ENCODE measurements around the gene MLXIPL.
"Not testable (repeated sequence)": the region's sequence is repeated elsewhere in the genome, so short reads cannot be mapped to it uniquely, and the experiment has no call there.

The MLXIPL gene, protein sequence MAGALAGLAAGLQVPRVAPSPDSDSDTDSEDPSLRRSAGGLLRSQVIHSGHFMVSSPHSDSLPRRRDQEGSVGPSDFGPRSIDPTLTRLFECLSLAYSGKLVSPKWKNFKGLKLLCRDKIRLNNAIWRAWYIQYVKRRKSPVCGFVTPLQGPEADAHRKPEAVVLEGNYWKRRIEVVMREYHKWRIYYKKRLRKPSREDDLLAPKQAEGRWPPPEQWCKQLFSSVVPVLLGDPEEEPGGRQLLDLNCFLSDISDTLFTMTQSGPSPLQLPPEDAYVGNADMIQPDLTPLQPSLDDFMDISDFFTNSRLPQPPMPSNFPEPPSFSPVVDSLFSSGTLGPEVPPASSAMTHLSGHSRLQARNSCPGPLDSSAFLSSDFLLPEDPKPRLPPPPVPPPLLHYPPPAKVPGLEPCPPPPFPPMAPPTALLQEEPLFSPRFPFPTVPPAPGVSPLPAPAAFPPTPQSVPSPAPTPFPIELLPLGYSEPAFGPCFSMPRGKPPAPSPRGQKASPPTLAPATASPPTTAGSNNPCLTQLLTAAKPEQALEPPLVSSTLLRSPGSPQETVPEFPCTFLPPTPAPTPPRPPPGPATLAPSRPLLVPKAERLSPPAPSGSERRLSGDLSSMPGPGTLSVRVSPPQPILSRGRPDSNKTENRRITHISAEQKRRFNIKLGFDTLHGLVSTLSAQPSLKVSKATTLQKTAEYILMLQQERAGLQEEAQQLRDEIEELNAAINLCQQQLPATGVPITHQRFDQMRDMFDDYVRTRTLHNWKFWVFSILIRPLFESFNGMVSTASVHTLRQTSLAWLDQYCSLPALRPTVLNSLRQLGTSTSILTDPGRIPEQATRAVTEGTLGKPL

DNA sequence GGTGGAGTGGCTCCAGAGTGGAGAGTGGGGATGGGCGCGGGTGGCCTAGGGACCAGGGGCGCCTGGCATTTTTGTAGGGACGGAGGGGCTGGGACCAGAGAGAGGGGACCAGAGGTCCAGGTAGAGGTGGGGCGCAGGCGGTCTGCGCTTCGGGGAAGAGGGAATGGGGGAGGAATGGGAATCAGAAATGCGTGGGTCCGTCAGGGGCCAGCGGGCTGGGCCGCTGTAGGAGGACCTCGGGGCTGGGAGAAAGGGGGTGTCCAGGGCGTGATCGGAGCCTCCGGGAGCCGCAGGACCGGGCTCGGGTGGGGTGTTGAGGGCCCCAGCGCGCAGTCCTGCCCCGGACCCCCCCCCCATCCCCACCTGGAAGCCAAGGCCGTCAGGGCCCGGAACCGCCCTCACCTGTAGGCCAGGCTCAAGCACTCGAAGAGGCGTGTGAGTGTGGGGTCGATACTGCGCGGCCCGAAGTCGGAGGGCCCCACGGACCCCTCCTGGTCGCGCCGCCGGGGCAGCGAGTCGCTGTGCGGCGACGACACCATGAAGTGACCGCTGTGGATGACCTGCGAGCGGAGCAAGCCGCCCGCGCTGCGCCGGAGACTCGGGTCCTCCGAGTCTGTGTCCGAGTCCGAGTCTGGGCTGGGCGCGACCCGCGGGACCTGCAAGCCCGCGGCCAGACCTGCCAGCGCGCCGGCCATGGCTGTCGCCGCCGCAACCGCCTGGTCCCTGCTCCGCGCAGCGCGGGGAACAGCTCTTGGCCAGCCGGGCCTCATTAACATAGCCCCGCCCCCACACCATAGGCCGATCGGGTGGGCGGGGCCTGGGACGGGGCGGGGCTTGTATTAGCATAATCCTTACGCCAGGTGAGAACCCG is at the start of gene MLXIPL:
MLXIPL (minus strand) TSS at position 725 of the 871 bp plus-strand sequence; CDS start at position 695, 30 bp downstream.
- DNase-seq: peak; percentile 94

DNA sequence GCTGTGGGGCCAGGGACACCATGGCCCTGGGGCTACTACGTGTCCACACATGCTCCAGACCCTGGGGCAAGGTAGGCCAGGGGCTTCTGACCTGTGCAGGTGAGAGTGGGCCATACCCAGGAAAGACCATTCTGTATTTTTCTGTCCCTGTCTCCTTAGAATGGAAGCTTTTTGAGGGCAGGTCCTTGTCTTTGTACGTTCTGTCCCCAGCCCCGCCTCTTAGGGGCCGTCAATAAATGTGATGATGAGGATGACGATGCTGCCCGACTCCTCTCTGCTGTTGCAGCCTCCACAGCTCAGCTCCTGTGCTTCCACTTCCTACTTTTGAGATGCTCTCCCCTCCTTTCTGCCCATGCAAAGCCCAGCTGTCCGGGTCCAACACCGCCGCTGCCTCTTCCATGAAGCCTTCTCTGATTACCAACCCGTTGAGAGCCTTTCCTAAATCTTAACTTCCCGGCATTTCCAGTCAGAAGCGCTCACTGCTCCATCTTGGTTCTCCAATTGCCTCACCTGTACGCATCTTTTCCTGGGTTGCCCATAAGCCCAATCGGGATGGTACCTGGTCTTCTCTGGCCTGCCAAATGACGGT is 47.6 kb upstream of the MLXIPL start:
- no peak for DNase-seq

DNA sequence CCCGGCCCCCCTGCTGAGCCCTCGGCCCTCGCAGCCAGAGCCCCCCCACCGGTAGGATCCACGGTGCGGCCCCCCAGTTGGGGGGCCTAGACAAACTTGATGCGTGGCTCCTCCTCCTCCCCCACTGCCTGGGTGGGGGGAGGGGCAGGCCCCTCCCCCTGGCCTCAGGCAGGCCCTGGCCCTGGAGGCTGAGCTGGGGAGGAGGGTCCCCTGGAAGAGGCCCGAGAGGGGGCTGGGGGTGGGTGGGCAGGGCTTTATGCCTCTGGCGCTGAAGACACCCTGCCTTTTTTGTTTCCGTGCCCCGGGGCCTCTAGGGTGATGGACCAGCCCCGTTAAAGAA is 47.0 kb upstream of the MLXIPL start:
- DNase-seq: no peak

- DNase-seq: no peak
Measured at GRCh38 chr7:73669858-73670385, 45.6 kb upstream of the MLXIPL start.

DNA sequence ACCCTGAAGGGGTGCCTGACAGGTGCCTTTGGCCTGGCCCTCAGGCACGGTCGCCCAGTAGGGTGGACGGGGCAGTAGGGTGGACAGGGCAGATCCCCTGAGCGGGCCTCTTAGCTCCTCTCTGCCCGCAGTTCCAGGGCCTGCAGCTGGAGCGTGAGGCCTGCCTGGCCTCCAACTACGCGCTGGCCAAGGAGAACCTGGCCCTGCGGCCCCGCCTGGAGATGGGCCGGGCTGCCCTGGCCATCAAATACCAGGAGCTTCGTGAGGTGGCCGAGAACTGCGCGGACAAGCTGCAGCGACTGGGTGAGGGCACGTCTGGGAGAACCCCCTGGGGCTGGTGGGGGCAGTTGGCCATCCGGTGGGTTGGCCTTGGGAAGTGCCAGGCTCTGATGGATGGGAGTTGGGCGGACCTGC is 45.0 kb upstream of the MLXIPL start:
- no peak for DNase-seq

GRCh38 chr7:73668886-73669230 is 44.5 kb upstream of the MLXIPL start:
- DNase-seq: no peak

GRCh38 chr7:73668103-73668885 is 44.0 kb upstream of the MLXIPL start:
- DNase-seq: no peak

DNA sequence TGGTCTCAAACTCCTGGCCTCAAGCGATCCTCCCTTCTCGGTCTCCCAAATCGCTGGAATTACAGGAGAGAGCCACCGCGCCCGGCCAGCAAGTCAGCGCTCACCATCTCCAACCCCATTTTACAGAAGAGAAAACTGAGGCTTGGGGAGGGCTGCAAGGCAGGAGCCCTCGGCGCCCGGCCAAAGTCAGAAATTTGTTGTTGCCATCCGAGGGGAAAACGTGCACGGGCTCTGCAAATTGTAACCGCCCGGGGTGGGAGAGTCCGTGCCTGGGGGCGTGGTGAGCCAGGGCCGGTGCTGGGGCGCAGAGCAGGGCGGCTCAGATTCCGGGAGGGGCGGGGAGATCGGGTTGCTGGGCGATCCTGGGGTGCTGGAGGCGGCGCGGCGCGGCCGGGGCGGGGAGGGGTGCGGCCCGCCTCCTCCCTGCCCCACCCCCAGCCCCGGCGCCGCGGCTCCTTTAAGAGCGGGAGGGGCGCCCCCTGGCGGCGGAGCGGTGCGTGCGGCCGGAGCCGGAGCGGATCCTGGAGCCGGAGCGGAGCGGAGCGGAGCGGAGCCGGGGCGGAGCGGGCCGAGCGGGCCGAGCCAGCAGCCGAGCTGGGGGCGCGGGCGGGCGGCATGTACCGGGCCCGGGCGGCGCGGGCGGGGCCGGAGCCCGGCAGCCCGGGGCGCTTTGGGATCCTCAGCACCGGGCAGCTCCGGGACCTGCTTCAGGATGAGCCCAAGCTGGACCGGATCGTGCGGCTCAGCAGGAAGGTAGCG is 43.2 kb upstream of the MLXIPL start, which contains the start of gene VPS37D:
VPS37D (plus strand) TSS at position 488 of the 759 bp plus-strand sequence; CDS start at position 616, 128 bp downstream.
- peak; percentile 96 for DNase-seq

- no peak for DNase-seq
Measured at GRCh38 chr7:73663033-73663432, 38.7 kb upstream of the MLXIPL start.

- not testable (repeated sequence) for DNase-seq
Measured at GRCh38 chr7:73660594-73660993, 36.3 kb upstream of the MLXIPL start.

DNA sequence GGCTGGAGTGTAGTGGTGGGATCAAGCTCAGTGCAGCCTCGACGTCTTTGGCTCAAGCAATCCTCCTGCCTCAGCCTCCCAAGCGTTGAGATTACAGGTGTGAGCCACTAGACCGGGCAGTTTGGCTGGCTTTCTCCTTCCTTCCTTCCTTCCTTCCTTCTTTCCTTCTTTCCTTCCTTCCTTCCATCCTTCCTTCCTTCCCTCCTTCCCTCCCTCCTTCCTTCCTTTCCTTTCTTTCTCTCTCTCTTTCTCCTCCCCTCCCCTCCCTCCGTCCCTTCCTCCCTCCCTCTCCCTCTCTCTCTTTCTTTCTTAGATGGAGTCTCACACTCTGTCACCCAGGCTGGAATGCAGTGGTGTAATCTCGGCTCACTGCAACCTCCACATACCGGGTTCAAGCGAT is 35.7 kb upstream of the MLXIPL start:
- no peak for DNase-seq

GRCh38 chr7:73655309-73655708 is 31.0 kb upstream of the MLXIPL start:
- not testable (repeated sequence) for DNase-seq

DNA sequence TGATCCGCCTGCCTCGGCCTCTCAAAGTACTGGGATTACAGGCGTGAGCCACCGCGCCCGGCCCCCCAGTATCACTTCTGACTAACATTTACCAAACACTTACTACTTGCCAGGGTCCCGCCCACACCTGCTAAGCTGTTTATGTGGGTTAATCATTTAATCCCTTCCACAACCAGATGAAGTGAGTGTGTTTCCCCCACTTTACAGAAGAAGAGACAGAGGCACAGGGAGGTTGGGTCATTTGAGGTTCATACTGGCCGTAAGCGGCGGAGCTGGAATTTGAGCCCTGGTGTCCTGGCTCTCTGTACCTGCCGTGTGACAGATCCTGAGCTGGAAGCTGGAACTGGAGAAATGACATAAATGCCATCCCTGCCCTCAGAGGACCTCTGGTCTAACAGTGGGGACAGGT is 28.2 kb upstream of the MLXIPL start:
- DNase-seq: no peak

DNA sequence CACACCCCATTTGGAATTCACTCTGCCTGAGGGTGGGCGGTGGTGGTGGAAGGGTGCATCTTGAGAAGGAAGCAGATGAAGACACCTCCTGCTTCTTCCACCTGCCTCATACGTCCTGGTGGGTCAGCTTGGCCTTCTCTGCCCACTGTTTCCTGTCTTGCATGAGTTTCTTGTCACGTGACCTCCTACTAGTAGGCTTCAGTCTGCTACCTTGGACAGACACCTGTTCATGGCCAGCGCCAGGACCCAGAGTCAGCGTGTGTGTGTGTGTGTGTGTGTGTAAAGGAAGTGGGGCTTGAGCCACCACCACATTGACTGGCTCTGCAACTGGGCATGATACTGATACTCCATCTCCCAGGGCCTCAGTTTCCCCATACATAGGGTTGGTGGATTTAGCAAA is 26.2 kb upstream of the MLXIPL start:
- no peak for DNase-seq

- DNase-seq: no peak
Measured at GRCh38 chr7:73649576-73649975, 25.3 kb upstream of the MLXIPL start.

- DNase-seq: no peak
Measured at GRCh38 chr7:73648593-73649332, 24.4 kb upstream of the MLXIPL start.

- DNase-seq: peak; percentile 42
Measured at GRCh38 chr7:73647725-73648592, 23.6 kb upstream of the MLXIPL start.

DNA sequence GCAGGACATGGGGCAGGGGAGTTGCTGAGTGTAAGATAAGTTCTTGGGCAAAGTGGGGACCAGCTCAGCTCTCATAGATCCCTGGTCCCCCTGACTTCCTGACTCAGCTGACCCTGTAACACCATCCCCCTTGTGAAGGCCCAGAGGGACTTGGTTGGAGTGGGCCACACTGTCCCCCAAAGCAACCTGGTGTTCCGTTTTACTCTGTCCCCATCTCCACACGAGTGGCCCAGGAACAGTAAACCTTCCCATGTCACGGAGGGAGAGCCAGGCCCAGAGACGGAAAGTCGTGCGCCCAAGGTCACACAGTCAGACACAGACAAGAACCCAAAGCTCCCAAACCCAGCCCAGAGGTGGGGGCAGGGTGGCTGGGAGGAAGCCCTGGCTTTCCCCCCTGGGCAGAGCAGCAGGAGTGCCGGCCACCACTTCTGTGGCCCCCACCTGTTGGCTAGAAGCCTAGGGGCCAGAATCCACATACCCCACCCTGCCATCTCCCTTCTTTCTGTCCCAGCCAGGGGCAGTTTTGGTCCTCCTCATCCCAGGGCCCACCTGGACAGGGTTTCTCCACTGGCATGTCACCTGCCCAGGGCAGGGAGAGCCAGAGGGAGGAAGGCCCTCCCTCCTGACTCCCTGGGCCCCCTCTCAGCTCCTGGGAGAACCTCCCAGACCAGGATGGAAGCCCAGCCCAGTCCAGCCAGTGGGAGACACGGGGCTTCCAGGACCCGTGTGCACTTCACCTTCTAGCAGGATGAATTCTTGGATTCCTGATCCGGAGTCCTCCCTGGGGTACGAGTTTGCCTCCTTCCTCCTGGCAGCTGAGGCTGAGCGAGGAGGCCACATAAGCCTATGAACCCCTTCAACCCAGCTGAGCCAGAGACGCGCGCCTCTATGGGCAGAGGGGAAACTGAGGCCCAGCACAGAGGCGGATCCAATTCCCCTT is 22.7 kb upstream of the MLXIPL start:
- no peak for DNase-seq
